GM21423 (cell line): Measurements from ENCODE around the gene C19orf81.

Experiments
- ATAC-seq: cut with Tn5 transposase; IDR thresholded peaks from one replicate; pipeline ENCODE4 v1.9.1; 2021; ENCODE audit warnings: mild to moderate bottlenecking, moderate library complexity; ENCODE audit not compliant: unreplicated experiment

Gene C19orf81

GRCh38 chr19:50629194-50629593 is 20.1 kb upstream of the C19orf81 start:
- no peak for ATAC-seq

GRCh38 chr19:50629801-50630200 is 19.4 kb upstream of the C19orf81 start:
- no peak for ATAC-seq

- ATAC-seq: no peak
These were observed 17.0 kb upstream of the C19orf81 start for GRCh38 chr19:50632151-50632835.

GRCh38 chr19:50633359-50633758 is 15.9 kb upstream of the C19orf81 start:
- no peak for ATAC-seq

- no peak for ATAC-seq
These were observed 15.3 kb upstream of the C19orf81 start for GRCh38 chr19:50633973-50634372.

- ATAC-seq: no peak
These were observed 12.7 kb upstream of the C19orf81 start for GRCh38 chr19:50636317-50637085.

GRCh38 chr19:50638600-50638999 is 10.6 kb upstream of the C19orf81 start:
- no peak for ATAC-seq

GRCh38 chr19:50639121-50640112 is 9.8 kb upstream of the C19orf81 start, which contains the start of gene SYT3:
SYT3 (minus strand) TSS chr19:50639881; CDS start chr19:50637411, 2,470 bp downstream.
- ATAC-seq: no peak

GRCh38 chr19:50640368-50640767 is 8.9 kb upstream of the C19orf81 start:
- no peak for ATAC-seq

GRCh38 chr19:50644315-50644915 is 4.8 kb upstream of the C19orf81 start:
- no peak for ATAC-seq

- no peak for ATAC-seq
These were observed 4.1 kb upstream of the C19orf81 start for GRCh38 chr19:50645107-50645506.

GRCh38 chr19:50646074-50646807 is 3.0 kb upstream of the C19orf81 start:
- ATAC-seq: no peak

- ATAC-seq: no peak
These were observed 1.2 kb upstream of the C19orf81 start for GRCh38 chr19:50647879-50648615.

GRCh38 chr19:50648659-50649058 is 586 bp upstream of the C19orf81 start:
- no peak for ATAC-seq

GRCh38 chr19:50651174-50651573 is 1.9 kb downstream of the C19orf81 start:
- no peak for ATAC-seq

GRCh38 chr19:50652722-50653121 is 3.5 kb downstream of the C19orf81 start:
- no peak for ATAC-seq

- no peak for ATAC-seq
These were observed 5.6 kb downstream of the C19orf81 start for GRCh38 chr19:50654882-50655281.

- no peak for ATAC-seq
These were observed 8.0 kb downstream of the C19orf81 start for GRCh38 chr19:50657222-50657669.
